ENCODE data around the gene RASSF4.

Gene RASSF4

GRCh38 chr10:44949127-44949802 is 10.3 kb upstream of the RASSF4 start:
- DNase-seq = no peak

- DNase-seq = no peak
Measured at GRCh38 chr10:44949915-44950314, 9.7 kb upstream of the RASSF4 start.

- DNase-seq = no peak
Measured at GRCh38 chr10:44950326-44951225, 9.0 kb upstream of the RASSF4 start.

GRCh38 chr10:44951576-44952226 is 7.9 kb upstream of the RASSF4 start:
- no peak for DNase-seq

GRCh38 chr10:44952779-44953231 is 6.8 kb upstream of the RASSF4 start:
- no peak for DNase-seq

- DNase-seq = no peak
Measured at GRCh38 chr10:44954042-44954441, 5.6 kb upstream of the RASSF4 start.

GRCh38 chr10:44954962-44955361 is 4.6 kb upstream of the RASSF4 start:
- DNase-seq = no peak

- no peak for DNase-seq
Measured at GRCh38 chr10:44955413-44956070, 4.1 kb upstream of the RASSF4 start.

- DNase-seq = no peak
Measured at GRCh38 chr10:44956226-44956625, 3.4 kb upstream of the RASSF4 start.

- no peak for DNase-seq
Measured at GRCh38 chr10:44956717-44957706, 2.6 kb upstream of the RASSF4 start.

GRCh38 chr10:44958196-44958897 is 1.3 kb upstream of the RASSF4 start:
- no peak for DNase-seq

- DNase-seq = no peak
Measured at GRCh38 chr10:44958898-44959246, 730 bp upstream of the RASSF4 start.

GRCh38 chr10:44960088-44960460 is 472 bp downstream of the RASSF4 start:
- DNase-seq = no peak

- no peak for DNase-seq
Measured at GRCh38 chr10:44960482-44961229, 1.1 kb downstream of the RASSF4 start.

GRCh38 chr10:44961230-44961571 is 1.6 kb downstream of the RASSF4 start:
- DNase-seq = no peak

- no peak for DNase-seq
Measured at GRCh38 chr10:44961931-44962750, 2.5 kb downstream of the RASSF4 start.

GRCh38 chr10:44962870-44963738 is 3.5 kb downstream of the RASSF4 start:
- DNase-seq = no peak

- no peak for DNase-seq
Measured at GRCh38 chr10:44963772-44964633, 4.4 kb downstream of the RASSF4 start.

All from hematopoietic multipotent progenitor cell treated with erythropoietin and hydrocortisone succinate and interleukin-3 and kit ligand, for 6 days (in vitro differentiated cells).